K562 (cell line): ENCODE results near the gene PLA2G4F. TPM values are rescaled to one million over a fixed set of nuclear protein-coding genes. Genes with fewer than 3 reads are reported as not detected.
A peak's percentile ranks its signal among the peaks of the same experiment; 100 is the strongest.

Experiments used
- ATAC-seq: fragments of 200-7000 bp; cut with Tn5 transposase; 3 replicates; pipeline ENCODE4 v1.9.1; 2020; ENCODE audit warnings: moderate library complexity
- BruUV-seq: library from RNA; stranded (reverse); fragments of 400-500 nt; replicated peaks from 2 replicates; lab custom pipeline; 2021; lab: Mats Ljungman, UMichigan
- CTCF ChIA-PET: fragments of 300-600 bp; formaldehyde crosslinking; extraction: SDS; loops from one replicate; lab custom pipeline; 2021; ENCODE audit warnings: low intra/inter-chr PET ratio; lab: Yijun Ruan, JAX
- POLR2A ChIA-PET: fragments of 300-600, 350-650 bp; sonication (Branson Sonifier 250); formaldehyde crosslinking; extraction: SDS; loops from one replicate; lab custom pipeline; 2021; ENCODE audit warnings: antibody characterized with exemption, inconsistent platforms; lab: Yijun Ruan, JAX
- DNase-seq, 4 experiments: peaks; one replicate each; pipeline versions ENCODE4 v3.0.0 to v3.0.0-alpha.2; 2011 to 2018; ENCODE audit warnings: low spot score in 3 of 4, mixed read lengths in 3 of 4; ENCODE audit errors: extremely low read depth in 1 of 4
- FAIRE-seq: peaks from 2 replicates; lab custom pipeline; 2011; peaks lifted over from hg19 to GRCh38; lab: Jason Lieb, UNC
- H2AFZ ChIP-seq: 2 replicates; pipeline ENCODE4 v1.6.0; 2011; ENCODE audit warnings: low read depth, low read length, control low read depth, inconsistent platforms
- H3K27ac ChIP-seq: fragments of 200-600 bp; 3 replicates; pipeline ENCODE4 v1.8.0; 2011; ENCODE audit warnings: low read depth, mild to moderate bottlenecking, control low read depth, inconsistent platforms, low read length, moderate library complexity, mixed read lengths; ENCODE audit errors: extremely low read depth
- H3K27me3 ChIP-seq, 2 experiments: fragments of 300-600 bp in 1 of 2; 2 replicates in 1 of 2; 3 replicates in 1 of 2; pipeline versions ENCODE4 v1.6.0 to v1.8.0; 2011; ENCODE audit warnings: inconsistent platforms in 2 of 2, low read length in 2 of 2, mild to moderate bottlenecking in 1 of 2, mixed read lengths in 1 of 2, moderate library complexity in 1 of 2; ENCODE audit not compliant: control insufficient read depth in 2 of 2, insufficient read depth in 2 of 2
- H3K36me3 ChIP-seq: fragments of 300-600 bp; 3 replicates; pipeline ENCODE4 v1.8.0; 2011; ENCODE audit warnings: mild to moderate bottlenecking, low read length, inconsistent platforms; ENCODE audit not compliant: control insufficient read depth, insufficient read depth
- H3K4me1 ChIP-seq, 2 experiments: fragments of 200-600 bp in 1 of 2; replicated peaks in 1 of 2; 2 replicates in 1 of 2; 3 replicates in 1 of 2; pipeline versions ENCODE4 v1.5.1 to v1.8.0; 2011; ENCODE audit warnings: inconsistent platforms in 2 of 2, low read length in 2 of 2, mild to moderate bottlenecking in 1 of 2, mixed read lengths in 1 of 2, moderate library complexity in 1 of 2; ENCODE audit not compliant: control insufficient read depth in 2 of 2, insufficient read depth in 2 of 2
- H3K4me2 ChIP-seq: 2 replicates; pipeline ENCODE4 v1.6.1; 2011; ENCODE audit warnings: low read length, control low read depth, inconsistent platforms, mixed read lengths; ENCODE audit not compliant: insufficient read depth
- H3K4me3 ChIP-seq: fragments of 200-600 bp; sonication (generic), shearing (Covaris generic); 2 replicates; pipeline ENCODE4 v1.5.1; 2016; ENCODE audit warnings: control low read depth, inconsistent platforms
- H3K79me2 ChIP-seq: fragments of 200-600 bp; 3 replicates; pipeline ENCODE4 v1.8.0; 2011; ENCODE audit warnings: low read length, inconsistent platforms; ENCODE audit not compliant: control insufficient read depth, insufficient read depth
- H3K9ac ChIP-seq, 2 experiments: 2 replicates each; pipeline versions ENCODE4 v1.6.0 to v1.6.1; 2011; ENCODE audit warnings: low read depth in 2 of 2, low read length in 2 of 2, control low read depth in 1 of 2, inconsistent platforms in 1 of 2, mild to moderate bottlenecking in 1 of 2, mixed read lengths in 1 of 2; ENCODE audit not compliant: insufficient read depth in 1 of 2
- H3K9me1 ChIP-seq: one replicate; pipeline ENCODE4 v1.6.0; 2011; ENCODE audit warnings: inconsistent platforms, mild to moderate bottlenecking, low read length, moderate library complexity; ENCODE audit not compliant: control insufficient read depth, insufficient read depth
- H3K9me3 ChIP-seq: replicated peaks from 2 replicates; pipeline ENCODE4 v1.5.1; 2011; ENCODE audit warnings: low read depth, low read length, inconsistent platforms; ENCODE audit not compliant: control insufficient read depth, insufficient read depth
- H4K20me1 ChIP-seq: replicated peaks from 2 replicates; pipeline ENCODE4 v1.6.1; 2011; ENCODE audit warnings: low read length, inconsistent platforms, mixed read lengths; ENCODE audit not compliant: control insufficient read depth, insufficient read depth
- DLX4 ChIP-seq: fragments of 250-450 bp; sonication (Bioruptor Pico); IDR thresholded peaks from 2 replicates; pipeline ENCODE4 v1.6.1; 2021; ENCODE audit warnings: mild to moderate bottlenecking
- ETS2 ChIP-seq: IDR thresholded peaks from 2 replicates; pipeline ENCODE4 v1.6.1; 2016; ENCODE audit warnings: borderline replicate concordance, missing genetic modification characterization, mild to moderate bottlenecking, moderate library complexity, missing compliant biosample characterization; ENCODE audit not compliant: poor library complexity, severe bottlenecking
- MGA ChIP-seq: fragments of 450-650 bp; IDR thresholded peaks from 2 replicates; pipeline ENCODE4 v1.6.1; 2016; ENCODE audit warnings: mild to moderate bottlenecking, moderate library complexity
- NR2C1 ChIP-seq, 2 experiments: fragments of 450-650 bp; IDR thresholded peaks; 2 replicates each; pipeline ENCODE4 v1.6.1; 2017; ENCODE audit warnings: mild to moderate bottlenecking in 2 of 2, antibody characterized with exemption in 1 of 2, inconsistent platforms in 1 of 2, missing compliant biosample characterization in 1 of 2, missing genetic modification characterization in 1 of 2
- PHB ChIP-seq: fragments of 250-450 bp; sonication (Bioruptor Pico); IDR thresholded peaks from 2 replicates; pipeline ENCODE4 v1.5.0; 2021
- POU5F1 ChIP-seq: fragments of 150-350 bp; IDR thresholded peaks from 2 replicates; pipeline ENCODE4 v1.6.1; 2014; ENCODE audit warnings: borderline replicate concordance, low read length, low read depth, mild to moderate bottlenecking; ENCODE audit not compliant: partially characterized antibody
- PTTG1 ChIP-seq: fragments of 450-650 bp; IDR thresholded peaks from 2 replicates; pipeline ENCODE4 v1.6.1; 2016; ENCODE audit warnings: low read depth, mild to moderate bottlenecking, missing genetic modification characterization, missing compliant biosample characterization
- YBX1 ChIP-seq: fragments of 450-650 bp; IDR thresholded peaks from 2 replicates; pipeline ENCODE4 v1.7.1; 2016; ENCODE audit warnings: mild to moderate bottlenecking
- ZBED1 ChIP-seq: IDR thresholded peaks from 2 replicates; pipeline ENCODE4 v1.6.1; 2014
- ZFP36 ChIP-seq: fragments of 150-350 bp; IDR thresholded peaks from 2 replicates; pipeline ENCODE4 v1.6.1; 2018; ENCODE audit warnings: low read length, low read depth; ENCODE audit not compliant: partially characterized antibody
- ZKSCAN3 ChIP-seq: fragments of 250-450 bp; sonication (Bioruptor Pico); IDR thresholded peaks from 2 replicates; pipeline ENCODE4 v1.4.0; 2020
- WGBS: fragments of 100-300 bp; shearing (Covaris generic); methylation state at CpG from one replicate; pipeline ENCODE4 v1.1.6; 2016; ENCODE audit warnings: low coverage, mixed read lengths; ENCODE audit not compliant: insufficient coverage; ENCODE audit errors: missing lambda C conversion rate; 5-methylcytosine and 5-hydroxymethylcytosine counted together
- in situ Hi-C: fragments of 300-500 bp; cut with MboI; formaldehyde crosslinking; loops from 4 replicates; pipeline ENCODE4 v1.15.0; 2018; ENCODE audit warnings: inconsistent platforms, mixed read lengths
- intact Hi-C: fragments of 100-400 bp; cut with micrococcal nuclease; formaldehyde crosslinking; loops from 2 replicates; pipeline ENCODE4 v1.14.2; 2022
- polyA plus RNA-seq, 8 experiments: library from polyadenylated mRNA; depleted of rRNA in 4 of 8; stranded (reverse) in 5 of 8; unstranded in 3 of 8; fragments of >200 nt; fragmentation: Nextera tagmentation in 2 of 8; fragmentation: Illumina TruSeq in 1 of 8; extraction: Ambion mirVana in 2 of 8; extraction: Trizol in 1 of 8; gene quantifications; 2 replicates each; pipeline versions ENCODE4 v1.2.1 to v1.2.3, GENCODE V29; 2011 to 2014; ENCODE audit warnings: inconsistent platforms in 1 of 8, missing spikeins in 1 of 8
- total RNA-seq, 7 experiments: library from RNA; depleted of rRNA in 6 of 7; stranded (reverse); fragments of >200 nt in 6 of 7; fragmentation: Illumina TruSeq in 2 of 7; extraction: Trizol in 2 of 7; gene quantifications; 2 replicates each; pipeline versions ENCODE4 v1.2.1 to v1.2.3, GENCODE V29; 2011 to 2021; ENCODE audit warnings: low replicate concordance in 1 of 7

Gene PLA2G4F
- total and polyA plus RNA-seq, 9 of the 15 experiments (the other 6 are each of a cell fraction or from before 2014, with no cell fraction given), result 0.02 TPM; not detected in 8

- BruUV-seq, result no TSS peak
- ChIA-PET CTCF (no interaction called here), POLR2A (interaction anchor here (0.6 to 0.9 kb wide), 3 partner anchors 18 to 140 kb away, joined by 3 to 5 read pairs (median 4); partner anchors contain the start of gene PLA2G4F)
- FAIRE-seq (no peak), ATAC-seq (no peak), DNase-seq (no peak)
- in situ Hi-C loops, result loop anchor here (5.0 kb wide), 1 partner anchor 72 kb away; no protein-coding TSS in a partner anchor
- H3K79me2 ChIP-seq, result no peaks in the 10 kb centered on the region
- peaks cover 7 to 42% of the 10 kb centered on the region in 2 experiments; a peak in 4 of 5 replicates for H3K27me3 ChIP-seq
- no peaks in the 10 kb centered on the region for H3K36me3 ChIP-seq
- no peak overlapping the region for H3K27ac ChIP-seq
- H3K4me2 ChIP-seq, result no peak overlapping the region
- H2AFZ ChIP-seq, result no peak overlapping the region
- no peaks in the 10 kb centered on the region for H3K9me1 ChIP-seq
- H3K4me1 ChIP-seq, result peaks cover 5 to 7% of the 10 kb centered on the region in 2 experiments; a peak in 3 of 5 replicates
- WGBS, result 2% methylated on average over 3 of the region's 3 CpGs
- no peaks in the 10 kb centered on the region for H4K20me1 ChIP-seq
- intact Hi-C loops, result loop anchor here (5.0 kb wide), 2 partner anchors 57 to 248 kb away; no protein-coding TSS in a partner anchor
- no peak overlapping the region for H3K9ac ChIP-seq
- H3K9me3 ChIP-seq, result no peaks in the 10 kb centered on the region
- H3K4me3 ChIP-seq, result no peak overlapping the region
- TF ChIP-seq DLX4 (CRISPR knock-in tag) (no peak), PHB (CRISPR knock-in tag) (no peak), YBX1 (no peak), ZBED1 (no peak), ZKSCAN3 (no peak), POU5F1 (no peak), PTTG1 (tag) (no peak), ZFP36 (peak; percentile 61), NR2C1 (IDR thresholded peaks at IDR 0.05) (no peak), NR2C1 (tag; IDR thresholded peaks at IDR 0.05) (no peak), MGA (no peak), ETS2 (tag) (no peak)
These were observed 17.5 kb downstream of the PLA2G4F start for GRCh38 chr15:42138968-42139386.
